HG02885 (cell line): Measurements from ENCODE around the gene MRPL47.
"Not testable (repeated sequence)": the region's sequence is repeated elsewhere in the genome, so short reads cannot be mapped to it uniquely, and the experiment has no call there.

ENCODE experiments used
- ATAC-seq: cut with Tn5 transposase; IDR thresholded peaks from one replicate; pipeline ENCODE4 v1.9.1; 2021; ENCODE audit warnings: mild to moderate bottlenecking; ENCODE audit not compliant: unreplicated experiment, poor library complexity

Gene MRPL47

GRCh38 chr3:179604321-179605078, at the start of gene MRPL47, which contains the start of gene NDUFB5:
Gene MRPL47 (minus strand): TSS chr3:179604638. CDS start chr3:179604624, 14 bp downstream.
Gene NDUFB5 (plus strand): TSS chr3:179604794. CDS start chr3:179604816, 22 bp downstream.
- peak; percentile 95 for ATAC-seq

DNA sequence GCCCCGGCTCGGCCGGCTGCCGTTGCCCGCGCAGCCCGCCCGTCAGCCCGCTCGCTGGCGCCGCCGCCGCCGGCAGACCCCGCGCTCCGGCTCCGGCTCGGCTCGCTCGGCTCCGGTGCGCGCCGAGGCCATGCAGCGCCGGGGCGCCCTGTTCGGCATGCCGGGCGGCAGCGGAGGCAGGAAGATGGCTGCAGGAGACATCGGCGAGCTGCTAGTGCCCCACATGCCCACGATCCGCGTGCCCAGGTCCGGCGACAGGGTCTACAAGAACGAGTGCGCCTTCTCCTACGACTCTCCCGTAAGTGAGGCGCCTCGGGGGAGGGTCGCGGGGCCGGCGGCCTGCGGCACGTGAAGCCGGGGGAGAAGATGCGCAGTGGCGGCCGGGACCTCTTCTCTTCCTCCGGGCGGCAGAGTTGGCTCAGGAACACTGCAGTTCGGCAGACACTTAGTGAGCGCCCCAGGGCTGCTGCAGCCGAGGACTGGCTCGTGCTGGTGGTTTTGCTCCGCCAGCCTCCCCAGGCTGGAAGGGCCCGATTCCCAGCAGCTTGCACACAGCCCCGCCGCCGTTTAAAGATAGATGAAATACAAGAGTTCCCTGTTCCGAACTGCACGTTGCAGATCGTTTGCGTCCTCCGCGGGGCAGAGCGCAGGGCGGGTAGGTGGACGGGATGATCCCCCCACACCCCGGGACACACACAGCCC, 48.8 kb upstream of the MRPL47 start:
- ATAC-seq: peak; percentile 59

- ATAC-seq: peak; percentile 67
Observed at GRCh38 chr3:179652447-179653095, 48.1 kb upstream of the MRPL47 start, which contains the start of gene USP13. Gene USP13 (plus strand): TSS chr3:179653040. CDS start chr3:179653226, 186 bp downstream.

DNA sequence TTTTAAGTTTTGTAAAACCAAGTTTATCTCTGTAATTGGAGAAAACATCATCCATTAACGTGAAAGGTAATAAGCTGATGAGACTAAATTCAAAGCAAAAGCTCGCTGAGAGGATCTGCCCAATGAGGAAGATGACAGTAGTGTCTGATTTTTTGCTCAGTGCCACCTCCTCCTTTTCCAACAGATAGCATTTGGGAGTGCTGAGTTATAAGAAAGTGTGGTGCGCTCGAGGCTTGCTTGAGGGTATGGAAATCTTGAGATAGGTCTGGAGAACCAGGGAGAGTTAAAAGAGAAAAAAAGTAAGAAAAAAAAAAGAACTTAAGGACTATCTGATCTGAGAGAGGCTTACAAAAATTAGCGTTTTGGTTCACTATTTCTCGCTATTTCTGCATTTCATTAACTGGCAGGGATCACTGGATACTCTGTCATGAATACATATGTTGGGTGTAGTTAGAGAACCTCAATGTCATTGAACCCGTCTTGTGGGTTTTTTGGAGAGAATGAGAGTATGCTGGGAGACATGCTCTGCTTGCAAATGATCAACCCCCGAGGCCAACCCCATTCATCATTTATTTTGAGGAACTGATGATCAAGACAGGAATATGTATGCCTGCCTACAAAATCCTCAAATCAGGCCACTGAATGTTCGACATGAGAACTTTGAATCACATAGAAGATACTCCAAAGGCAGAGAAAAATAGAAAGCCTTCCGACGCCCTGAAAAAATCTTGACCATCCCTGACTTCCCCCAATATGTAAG, 47.4 kb upstream of the MRPL47 start:
- no peak for ATAC-seq

DNA sequence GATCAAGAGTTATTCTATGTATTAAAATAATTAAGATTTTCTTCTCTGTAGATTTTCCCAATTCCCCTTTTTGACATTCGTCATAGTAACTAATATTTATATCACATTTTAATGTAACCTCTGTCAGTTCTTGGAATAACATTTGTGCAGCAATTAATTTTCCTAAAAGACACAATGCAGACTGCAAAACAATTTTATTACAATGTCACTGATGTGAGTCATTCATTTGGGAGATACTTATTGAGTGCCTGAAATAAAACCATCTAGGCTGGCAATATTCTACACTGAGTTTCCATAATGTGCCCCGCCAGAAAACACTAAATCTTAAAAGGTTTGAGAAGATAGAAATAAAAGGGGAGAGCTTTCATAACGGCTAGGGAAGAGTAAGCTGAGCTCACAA, 41.7 kb upstream of the MRPL47 start:
- ATAC-seq: no peak

DNA sequence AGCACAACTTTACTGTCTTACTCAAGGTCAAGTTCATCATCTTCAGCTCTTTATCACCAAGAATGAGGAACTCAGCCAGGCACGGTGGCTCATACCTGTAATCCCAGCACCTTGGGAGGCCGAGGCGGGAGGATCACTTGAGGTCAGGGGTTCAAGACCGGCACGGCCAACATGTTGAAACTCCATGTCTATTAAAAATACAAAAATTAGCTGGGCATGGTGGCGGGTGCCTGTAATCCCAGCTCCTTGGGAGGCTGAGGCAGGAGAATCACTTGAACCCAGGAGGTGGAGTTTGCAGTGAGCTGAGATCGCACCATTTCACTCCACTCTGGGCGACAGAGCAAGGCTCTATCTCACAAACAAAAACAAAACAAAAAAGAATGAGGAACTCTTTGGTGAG, 39.4 kb upstream of the MRPL47 start:
- not testable (repeated sequence) for ATAC-seq

- no peak for ATAC-seq
Observed at GRCh38 chr3:179642871-179643270, 38.4 kb upstream of the MRPL47 start.

- no peak for ATAC-seq
Observed at GRCh38 chr3:179640469-179640868, 36.0 kb upstream of the MRPL47 start.

- no peak for ATAC-seq
Observed at GRCh38 chr3:179630753-179631451, 26.5 kb upstream of the MRPL47 start.

DNA sequence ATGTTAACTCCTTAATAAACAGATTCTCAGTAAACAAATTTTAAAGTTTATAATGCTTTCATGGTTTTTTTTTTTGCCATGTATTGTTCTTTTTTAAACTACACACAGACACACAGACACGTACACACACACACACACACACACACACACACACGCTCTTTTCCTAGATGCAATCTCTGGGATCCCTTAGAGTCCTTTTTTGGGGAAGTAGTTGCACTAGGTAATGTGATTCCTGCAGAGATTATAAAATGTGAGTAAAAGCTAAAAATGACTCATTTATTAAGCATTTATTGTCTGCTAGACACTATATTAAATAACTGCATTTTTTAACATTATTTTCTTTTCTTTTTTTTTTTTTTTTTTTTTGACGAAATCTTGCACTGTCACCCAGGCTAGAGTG, 20.0 kb upstream of the MRPL47 start:
- ATAC-seq: no peak

DNA sequence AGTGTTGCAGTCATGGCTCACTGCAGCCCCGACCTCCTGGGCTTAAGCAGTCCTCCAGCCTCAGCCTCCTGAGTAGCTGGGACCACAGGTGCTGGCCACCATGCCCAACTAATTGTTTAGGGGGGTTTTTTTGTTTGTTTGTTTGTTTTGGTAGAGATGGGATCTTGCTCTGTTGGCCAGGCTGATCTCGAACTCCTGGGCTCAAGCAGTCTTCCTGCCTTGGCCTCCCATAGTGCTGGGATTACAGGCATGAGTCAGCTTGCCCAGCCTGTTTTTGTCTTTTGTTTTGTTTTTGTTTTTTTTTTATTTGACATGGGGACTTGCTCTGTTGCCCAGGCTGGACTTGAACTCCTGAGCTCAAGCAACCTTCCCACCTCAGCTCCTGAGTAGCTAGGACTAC, 17.6 kb upstream of the MRPL47 start:
- ATAC-seq: no peak

GRCh38 chr3:179615458-179616173, 11.2 kb upstream of the MRPL47 start:
- ATAC-seq: no peak

- ATAC-seq: no peak
Observed at GRCh38 chr3:179613807-179614206, 9.4 kb upstream of the MRPL47 start.

DNA sequence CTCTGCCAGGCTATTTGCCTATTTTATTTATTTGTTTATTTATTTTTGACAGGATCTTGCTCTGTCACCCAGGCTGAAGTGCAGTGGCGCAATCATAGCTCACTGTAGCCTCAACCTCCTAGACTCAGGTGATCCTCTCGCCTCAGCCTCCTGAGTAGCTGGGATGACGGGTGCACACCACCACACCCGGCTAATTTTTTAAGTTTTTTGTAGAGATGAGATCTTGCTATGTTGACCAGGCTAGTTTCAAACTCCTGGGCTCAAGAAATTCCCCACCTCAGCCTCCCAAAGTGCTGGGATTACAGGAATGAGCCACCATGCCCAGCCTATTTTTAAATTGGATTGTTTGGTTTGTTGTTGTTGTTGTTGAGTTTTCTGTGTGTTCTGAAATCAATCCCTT, 5.6 kb upstream of the MRPL47 start:
- ATAC-seq: no peak

DNA sequence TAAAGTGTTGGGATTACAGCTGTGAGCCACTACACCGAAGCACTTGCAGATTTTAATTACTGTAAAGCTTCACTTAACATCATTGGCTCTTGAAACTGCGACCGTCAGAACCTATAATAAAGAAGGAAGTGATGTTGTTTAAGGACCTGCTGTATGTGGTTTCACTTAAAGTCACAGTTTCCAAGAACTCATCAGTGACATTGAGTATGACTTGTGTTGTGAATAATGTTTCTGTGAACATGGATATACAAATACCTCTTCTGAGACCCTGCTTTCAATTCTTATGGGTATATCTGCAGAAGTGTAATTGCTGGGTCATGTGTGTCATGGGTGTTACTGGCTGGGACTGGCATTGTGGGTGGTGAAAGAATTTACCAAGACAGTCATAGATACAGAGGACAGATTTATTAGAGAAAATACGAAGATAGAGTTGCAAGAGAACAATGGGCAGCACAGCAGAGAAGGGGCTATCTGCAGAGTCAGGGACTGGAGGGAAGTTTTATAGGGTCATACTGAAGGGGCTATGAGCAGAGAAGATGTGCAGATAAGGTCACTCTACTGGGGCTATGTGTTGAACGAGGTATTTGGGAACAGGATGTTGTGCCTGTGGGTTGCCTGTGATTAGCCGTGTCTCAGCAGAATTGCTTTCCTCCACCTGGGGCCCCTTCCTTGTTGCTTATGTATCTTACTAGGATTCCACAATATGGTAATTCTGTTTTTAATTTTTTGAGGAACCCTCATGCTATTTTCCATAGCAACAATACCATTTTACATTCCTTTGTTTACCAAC, 4.7 kb upstream of the MRPL47 start:
- ATAC-seq: peak; percentile 68

GRCh38 chr3:179606534-179607085, 2.2 kb upstream of the MRPL47 start:
- peak; percentile 26 for ATAC-seq

GRCh38 chr3:179603831-179604230, 607 bp downstream of the MRPL47 start:
- ATAC-seq: no peak

GRCh38 chr3:179603321-179603720, 1.1 kb downstream of the MRPL47 start:
- no peak for ATAC-seq
